H9 (cell line): Measurements from ENCODE around the gene STX11. TPM values are rescaled to one million over a fixed set of nuclear protein-coding genes. Genes with fewer than 3 reads are reported as not detected.

Experiments
- DNase-seq: peaks from one replicate; pipeline ENCODE4 v3.0.0-alpha.2; 2017
- H2AFZ ChIP-seq: one replicate; pipeline ENCODE4 v1.6.1; 2013; ENCODE audit warnings: mild to moderate bottlenecking, low read length, control low read depth, moderate library complexity
- H2AK5ac ChIP-seq: 2 replicates; pipeline ENCODE4 v1.6.1; 2013; ENCODE audit warnings: low read length, control low read depth, mixed read lengths; ENCODE audit not compliant: insufficient read length
- H2BK120ac ChIP-seq: one replicate; pipeline ENCODE4 v1.6.1; 2013; ENCODE audit warnings: low read depth, mild to moderate bottlenecking, low read length, control low read depth, inconsistent platforms; ENCODE audit not compliant: poor library complexity, severe bottlenecking
- H2BK12ac ChIP-seq: 2 replicates; pipeline ENCODE4 v1.6.1; 2013; ENCODE audit warnings: low read length, control low read depth, mixed read lengths, low read depth; ENCODE audit not compliant: insufficient read length
- H2BK15ac ChIP-seq: 2 replicates; pipeline ENCODE4 v1.6.1; 2013; ENCODE audit warnings: low read depth, low read length, control low read depth
- H2BK20ac ChIP-seq: one replicate; pipeline ENCODE4 v1.6.1; 2013; ENCODE audit warnings: low read depth, mild to moderate bottlenecking, low read length, control low read depth, inconsistent platforms; ENCODE audit not compliant: poor library complexity, severe bottlenecking
- H2BK5ac ChIP-seq: 2 replicates; pipeline ENCODE4 v1.6.1; 2013; ENCODE audit warnings: low read length, control low read depth, mixed read lengths; ENCODE audit not compliant: insufficient read length
- H3K14ac ChIP-seq: 2 replicates; pipeline ENCODE4 v1.6.1; 2013; ENCODE audit warnings: low read length, control low read depth; ENCODE audit not compliant: insufficient read depth
- H3K18ac ChIP-seq: 2 replicates; pipeline ENCODE4 v1.6.1; 2013; ENCODE audit warnings: low read depth, mild to moderate bottlenecking, mixed read lengths, low read length, control low read depth; ENCODE audit not compliant: insufficient read length
- H3K23ac ChIP-seq: 2 replicates; pipeline ENCODE4 v1.6.1; 2013; ENCODE audit warnings: low read length, control low read depth, mixed read lengths, low read depth; ENCODE audit not compliant: insufficient read length
- H3K23me2 ChIP-seq: 2 replicates; pipeline ENCODE4 v1.6.1; 2013; ENCODE audit warnings: low read depth, mild to moderate bottlenecking, mixed read lengths, low read length, control low read depth; ENCODE audit not compliant: insufficient read length, poor library complexity, severe bottlenecking
- H3K27ac ChIP-seq: 2 replicates; pipeline ENCODE4 v1.5.1; 2013; ENCODE audit warnings: low read length, control low read depth, mixed read lengths, low read depth; ENCODE audit not compliant: insufficient read length
- H3K27me3 ChIP-seq: 2 replicates; pipeline ENCODE4 v1.6.1; 2013; ENCODE audit warnings: low read length, control low read depth, inconsistent platforms; ENCODE audit not compliant: insufficient read depth
- H3K4ac ChIP-seq: 2 replicates; pipeline ENCODE4 v1.6.1; 2013; ENCODE audit warnings: low read depth, mild to moderate bottlenecking, control low read depth, inconsistent platforms, low read length, moderate library complexity
- H3K4me1 ChIP-seq: 2 replicates; pipeline ENCODE4 v1.6.1; 2013; ENCODE audit warnings: low read length, control low read depth, inconsistent platforms; ENCODE audit not compliant: insufficient read depth
- H3K4me2 ChIP-seq: 2 replicates; pipeline ENCODE4 v1.6.1; 2013; ENCODE audit warnings: low read length, control low read depth, mixed read lengths; ENCODE audit not compliant: insufficient read length, insufficient read depth
- H3K56ac ChIP-seq: 2 replicates; pipeline ENCODE4 v1.6.1; 2013; ENCODE audit warnings: low read depth, mild to moderate bottlenecking, mixed read lengths, low read length, control low read depth; ENCODE audit not compliant: insufficient read length
- H3K79me1 ChIP-seq: 2 replicates; pipeline ENCODE4 v1.6.1; 2013; ENCODE audit warnings: low read depth, mild to moderate bottlenecking, moderate library complexity, low read length, control low read depth, inconsistent platforms; ENCODE audit not compliant: insufficient read depth, poor library complexity, severe bottlenecking
- H3K79me2 ChIP-seq: 2 replicates; pipeline ENCODE4 v1.6.1; 2013; ENCODE audit warnings: low read length, control low read depth, inconsistent platforms; ENCODE audit not compliant: insufficient read depth
- H3K9ac ChIP-seq: 2 replicates; pipeline ENCODE4 v1.6.1; 2013; ENCODE audit warnings: low read length, control low read depth, mixed read lengths; ENCODE audit not compliant: insufficient read length; ENCODE audit errors: extremely low read depth
- H3K9me3 ChIP-seq: one replicate; pipeline ENCODE4 v1.6.1; 2013; ENCODE audit warnings: low read depth, low read length, inconsistent platforms; ENCODE audit not compliant: control insufficient read depth
- H3T11ph ChIP-seq: one replicate; pipeline ENCODE4 v1.6.1; 2013; ENCODE audit warnings: mild to moderate bottlenecking, low read length, control low read depth, inconsistent platforms
- H4K20me1 ChIP-seq: one replicate; pipeline ENCODE4 v1.6.1; 2013; ENCODE audit not compliant: control insufficient read depth, insufficient read length, insufficient read depth
- H4K5ac ChIP-seq: 2 replicates; pipeline ENCODE4 v1.6.1; 2013; ENCODE audit warnings: low read depth, mild to moderate bottlenecking, mixed read lengths, low read length, control low read depth; ENCODE audit not compliant: insufficient read length
- H4K8ac ChIP-seq: replicated peaks from 2 replicates; pipeline ENCODE4 v1.6.1; 2013; ENCODE audit warnings: low read length, control low read depth, mixed read lengths, low read depth; ENCODE audit not compliant: insufficient read length
- H4K91ac ChIP-seq: 2 replicates; pipeline ENCODE4 v1.6.1; 2013; ENCODE audit warnings: low read depth, mild to moderate bottlenecking, moderate library complexity, mixed read lengths, low read length, control low read depth; ENCODE audit not compliant: insufficient read length
- H3K27ac Mint-ChIP-seq, 3 experiments: 2 replicates in 2 of 3; 3 replicates in 1 of 3; pipeline ENCODE4 v1.8.0; 2020 to 2021; ENCODE audit warnings: mixed read lengths in 3 of 3, mild to moderate bottlenecking in 1 of 3, moderate library complexity in 1 of 3
- H3K27me3 Mint-ChIP-seq: 2 replicates; pipeline ENCODE4 v1.8.0; 2021; ENCODE audit warnings: low read depth, mild to moderate bottlenecking, moderate library complexity, mixed read lengths
- H3K36me3 Mint-ChIP-seq, 3 experiments: 2 replicates in 2 of 3; 3 replicates in 1 of 3; pipeline ENCODE4 v1.8.0; 2020 to 2021; ENCODE audit warnings: low read depth in 3 of 3, mixed read lengths in 3 of 3; ENCODE audit not compliant: insufficient read depth in 1 of 3
- H3K4me1 Mint-ChIP-seq, 2 experiments: 2 replicates each; pipeline ENCODE4 v1.8.0; 2020; ENCODE audit warnings: mixed read lengths in 2 of 2
- H3K4me3 Mint-ChIP-seq, 2 experiments: 2 replicates in 1 of 2; 3 replicates in 1 of 2; pipeline ENCODE4 v1.8.0; 2020 to 2021; ENCODE audit warnings: mild to moderate bottlenecking in 2 of 2, mixed read lengths in 2 of 2, moderate library complexity in 1 of 2
- H3K9me3 Mint-ChIP-seq, 2 experiments: 2 replicates in 1 of 2; 3 replicates in 1 of 2; pipeline ENCODE4 v1.8.0; 2020; ENCODE audit warnings: mild to moderate bottlenecking in 2 of 2, mixed read lengths in 2 of 2, moderate library complexity in 1 of 2
- total RNA-seq: library from RNA; stranded (reverse); gene quantifications from 2 replicates; pipeline ENCODE4 v1.2.1, GENCODE V29; 2021
- TF ChIP-seq, protein P1 (sequence below): fragments of 200-600 bp; sonication (generic); conservative IDR thresholded peaks from 3 replicates; pipeline ENCODE4 v1.8.0; 2021; ENCODE audit warnings: antibody characterized with exemption, mild to moderate bottlenecking

The STX11 gene
- total RNA-seq, 1 experiment from 2014 or later, result 0.22 TPM

GRCh38 chr6:144189351-144189750, 39.0 kb downstream of the STX11 start:
- no peak overlapping the region for H4K91ac ChIP-seq
- no peak overlapping the region for H3K56ac ChIP-seq
- no peak overlapping the region for H3K4ac ChIP-seq
- no peak overlapping the region for H2BK15ac ChIP-seq
- Mint-ChIP-seq H3K9me3 (no peaks in the 10 kb centered on the region), H3K27ac (no peak overlapping the region), H3K27me3 (no peaks in the 10 kb centered on the region), H3K4me3 (no peak overlapping the region), H3K4me1 (peaks cover 6 to 7% of the 10 kb centered on the region in 2 experiments), H3K36me3 (peaks cover 0 to 1% (median 0%) of the 10 kb centered on the region in 3 experiments; a peak in 1 of 7 replicates)
- no peak overlapping the region for H3K14ac ChIP-seq
- H4K5ac ChIP-seq, result no peak overlapping the region
- TF ChIP-seq, protein P1, sequence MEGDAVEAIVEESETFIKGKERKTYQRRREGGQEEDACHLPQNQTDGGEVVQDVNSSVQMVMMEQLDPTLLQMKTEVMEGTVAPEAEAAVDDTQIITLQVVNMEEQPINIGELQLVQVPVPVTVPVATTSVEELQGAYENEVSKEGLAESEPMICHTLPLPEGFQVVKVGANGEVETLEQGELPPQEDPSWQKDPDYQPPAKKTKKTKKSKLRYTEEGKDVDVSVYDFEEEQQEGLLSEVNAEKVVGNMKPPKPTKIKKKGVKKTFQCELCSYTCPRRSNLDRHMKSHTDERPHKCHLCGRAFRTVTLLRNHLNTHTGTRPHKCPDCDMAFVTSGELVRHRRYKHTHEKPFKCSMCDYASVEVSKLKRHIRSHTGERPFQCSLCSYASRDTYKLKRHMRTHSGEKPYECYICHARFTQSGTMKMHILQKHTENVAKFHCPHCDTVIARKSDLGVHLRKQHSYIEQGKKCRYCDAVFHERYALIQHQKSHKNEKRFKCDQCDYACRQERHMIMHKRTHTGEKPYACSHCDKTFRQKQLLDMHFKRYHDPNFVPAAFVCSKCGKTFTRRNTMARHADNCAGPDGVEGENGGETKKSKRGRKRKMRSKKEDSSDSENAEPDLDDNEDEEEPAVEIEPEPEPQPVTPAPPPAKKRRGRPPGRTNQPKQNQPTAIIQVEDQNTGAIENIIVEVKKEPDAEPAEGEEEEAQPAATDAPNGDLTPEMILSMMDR, result no peak
- no peak overlapping the region for H3T11ph ChIP-seq
- H3K4me1 ChIP-seq, result peaks cover under 1% of the 10 kb centered on the region; the same call in 1 of the 2 replicates
- H3K79me2 ChIP-seq, result no peaks in the 10 kb centered on the region
- no peak overlapping the region for H3K4me2 ChIP-seq
- DNase-seq, result no peak
- H3K9me3 ChIP-seq, result no peaks in the 10 kb centered on the region
- H4K20me1 ChIP-seq, result no peaks in the 10 kb centered on the region
- no peak overlapping the region for H2BK12ac ChIP-seq
- H3K18ac ChIP-seq, result no peak overlapping the region
- no peak overlapping the region for H3K27ac ChIP-seq
- H2BK5ac ChIP-seq, result no peak overlapping the region
- H2BK20ac ChIP-seq, result no peak overlapping the region
- no peak overlapping the region for H4K8ac ChIP-seq
- H3K27me3 ChIP-seq, result no peaks in the 10 kb centered on the region
- no peak overlapping the region for H2AFZ ChIP-seq
- H2AK5ac ChIP-seq, result no peak overlapping the region
- H3K23me2 ChIP-seq, result no peaks in the 10 kb centered on the region
- no peak overlapping the region for H3K9ac ChIP-seq
- H2BK120ac ChIP-seq, result no peak overlapping the region
- no peak overlapping the region for H3K23ac ChIP-seq
- H3K79me1 ChIP-seq, result no peaks in the 10 kb centered on the region
